T-helper 1 cell (primary cell): ENCODE results near the gene SFN.
"Not testable (repeated sequence)": the region's sequence is repeated elsewhere in the genome, so short reads cannot be mapped to it uniquely, and the experiment has no call there.

ENCODE experiments used
- DNase-seq, 5 donors: peaks; one replicate each; pipeline ENCODE4 v3.0.0-alpha.2; 2012 to 2020

SFN gene

DNA sequence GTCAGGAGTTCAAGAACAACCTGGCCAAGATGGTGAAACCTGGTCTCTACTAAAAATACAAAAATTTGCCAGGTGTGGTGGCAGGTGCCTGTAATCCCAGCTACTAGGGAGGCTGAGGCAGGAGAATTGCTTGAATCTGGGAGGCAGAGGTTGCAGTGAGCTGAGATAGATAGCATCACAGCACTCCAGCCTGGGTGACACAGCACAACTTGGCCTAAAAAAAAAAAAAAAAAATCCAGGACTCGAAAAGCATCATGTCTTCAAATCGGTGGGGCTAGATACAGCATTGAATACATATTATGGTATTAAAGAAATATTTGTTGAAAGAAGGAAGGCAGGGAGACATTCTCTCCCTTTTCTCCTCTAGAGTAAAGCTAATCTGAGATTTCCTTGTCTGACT, 10.1 kb downstream of the SFN start:
- DNase-seq = not testable (repeated sequence)

DNA sequence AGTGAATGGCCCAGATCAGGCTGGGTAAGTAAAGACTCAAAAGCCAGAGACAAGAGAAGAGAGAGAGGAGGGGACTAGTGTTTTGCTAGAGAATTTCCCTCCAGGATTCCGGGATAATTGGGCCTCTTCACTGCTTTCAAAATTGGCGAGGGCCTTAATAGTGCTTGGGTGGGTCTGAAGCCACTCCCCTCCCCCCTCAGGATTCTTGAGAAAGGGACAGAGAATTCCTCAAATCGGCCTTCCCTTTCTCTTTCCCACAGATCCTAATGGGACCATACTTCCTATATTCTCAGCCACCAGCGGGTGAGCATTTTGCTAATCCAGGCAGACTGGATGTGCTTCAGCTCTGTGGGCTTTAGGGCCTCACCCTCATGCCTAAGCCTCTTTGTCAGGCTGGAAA, 11.9 kb downstream of the SFN start:
- DNase-seq = no peak

DNA sequence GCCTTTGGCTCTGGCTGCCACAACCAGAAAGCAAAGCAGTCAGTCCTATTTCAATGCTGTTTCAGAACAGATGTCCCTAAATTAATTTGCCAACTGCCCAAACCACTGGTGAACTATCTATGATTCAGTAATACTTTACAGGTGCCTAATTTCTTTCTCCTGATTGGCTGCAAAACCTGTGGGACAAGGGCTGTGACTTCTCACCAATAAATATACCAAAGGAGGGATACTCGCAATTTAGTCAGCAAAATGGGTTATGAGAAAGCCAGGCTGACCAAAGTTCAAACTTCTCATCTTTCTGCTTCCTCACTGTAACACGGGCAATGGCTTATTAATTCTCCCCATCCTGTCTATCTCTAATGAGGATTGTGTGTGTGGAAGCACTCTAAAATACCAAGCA, 14.4 kb downstream of the SFN start:
- DNase-seq = no peak

DNA sequence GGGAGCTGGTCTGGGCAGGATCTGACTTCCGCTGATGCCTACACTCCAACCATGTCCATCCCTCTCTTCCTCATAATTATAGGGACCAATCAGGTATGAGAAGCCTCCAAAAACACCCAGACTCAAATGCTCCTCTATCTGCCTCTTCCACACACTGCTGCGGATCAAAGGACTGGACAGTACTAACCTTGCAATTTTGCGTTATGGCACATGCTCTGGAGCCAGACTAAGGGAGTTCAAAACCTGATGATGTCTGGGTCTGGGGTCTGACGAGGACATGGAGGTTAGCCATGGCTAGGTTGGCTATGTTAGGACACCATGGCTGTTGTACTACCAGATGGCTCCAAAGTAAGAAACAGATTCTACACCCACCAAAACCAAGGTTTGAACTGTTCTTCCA, 16.8 kb downstream of the SFN start:
- DNase-seq = no peak

DNA sequence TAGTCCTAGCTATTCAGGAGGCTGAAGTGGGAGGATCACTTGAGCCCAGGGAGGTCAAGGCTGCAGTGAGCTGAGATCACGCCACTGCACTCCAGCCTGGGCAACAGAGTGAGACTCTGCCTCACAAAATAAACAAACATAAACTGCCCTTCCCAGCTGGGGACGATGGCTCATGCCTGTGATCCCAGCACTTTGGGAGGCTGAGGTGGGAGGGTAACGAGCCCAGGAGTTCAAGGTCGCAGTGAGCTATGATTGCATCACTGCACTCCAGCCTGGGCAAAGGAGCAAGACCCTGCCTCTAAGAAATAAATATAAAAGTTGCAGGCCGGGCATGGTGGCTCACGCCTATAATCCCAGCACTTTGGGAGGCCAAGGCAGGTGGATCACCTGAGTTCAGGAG, 18.7 kb downstream of the SFN start:
- DNase-seq = not testable (repeated sequence)

DNA sequence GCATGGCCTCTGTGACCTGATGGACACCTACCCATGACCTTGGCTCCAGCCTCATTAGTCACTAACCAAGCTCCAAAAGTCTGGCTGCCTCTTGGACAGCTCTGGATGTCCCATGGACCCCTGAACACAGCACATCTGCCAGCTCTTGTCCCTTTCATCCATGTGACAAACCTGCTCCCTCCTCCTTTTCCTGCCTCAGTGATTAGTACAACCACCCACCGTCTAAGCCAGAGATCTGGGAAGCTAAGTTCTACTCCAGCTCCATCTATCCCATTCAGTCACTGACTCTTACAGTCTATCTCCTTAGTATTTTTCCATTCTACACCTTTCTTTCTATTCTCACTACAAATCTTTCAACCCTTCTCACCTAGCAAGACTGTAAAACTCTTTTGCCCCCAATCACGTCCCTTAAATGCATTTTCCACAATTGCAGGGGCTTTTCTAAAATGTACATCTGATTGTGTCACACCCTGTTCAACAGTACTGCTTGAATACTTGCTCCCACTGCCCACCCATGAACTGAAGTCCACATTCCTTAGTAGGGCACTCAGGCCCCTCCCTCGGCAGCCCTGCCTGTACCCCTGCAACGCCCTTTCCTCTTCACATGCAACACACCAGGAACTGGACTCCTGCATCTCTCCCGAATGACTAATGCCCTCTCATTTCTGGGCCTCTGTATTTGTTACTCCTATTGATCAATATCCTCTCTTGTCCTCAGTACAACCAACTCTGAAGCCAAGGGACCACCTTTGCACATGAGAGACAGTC, 19.9 kb downstream of the SFN start:
- no peak for DNase-seq

DNA sequence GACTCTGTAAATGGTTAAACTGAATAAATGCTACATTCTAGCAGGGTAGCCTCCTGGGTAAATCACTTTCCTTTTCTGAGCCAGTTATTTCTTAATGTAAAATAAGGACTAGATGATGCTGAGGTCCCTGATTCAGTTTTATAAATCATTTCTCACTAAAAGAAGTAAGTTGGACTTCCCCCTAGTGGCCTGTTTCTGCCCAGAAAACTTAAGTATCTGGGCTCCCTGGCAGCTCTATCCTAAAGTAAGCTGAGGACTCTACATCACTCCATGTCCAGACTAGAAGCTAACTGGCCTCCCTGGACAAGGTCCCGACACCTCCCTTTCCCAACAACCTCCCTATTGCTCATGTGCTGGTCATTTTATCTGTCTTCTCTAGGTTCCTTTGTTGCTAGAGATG, 24.2 kb downstream of the SFN start:
- peak in 1 of 5 donors; percentile 26 for DNase-seq

DNA sequence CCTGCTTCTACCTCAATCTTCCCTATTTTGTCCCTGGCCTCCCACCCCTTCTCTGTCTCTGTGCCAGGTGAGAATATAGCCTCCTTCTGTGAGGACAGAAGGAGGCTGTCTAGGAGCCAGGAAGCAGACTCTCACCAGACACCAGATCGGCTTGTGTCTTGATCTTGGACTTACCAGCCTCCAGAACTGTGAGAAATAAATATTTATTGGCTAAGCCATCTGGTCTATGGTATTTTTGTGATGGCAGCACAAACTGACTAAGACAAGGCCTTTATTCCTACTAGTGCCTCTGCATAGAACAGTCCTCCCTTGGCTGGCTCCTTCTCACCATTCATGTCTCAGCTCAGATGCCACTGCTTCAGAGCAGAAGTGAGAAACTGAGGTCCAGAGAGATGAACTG, 25.3 kb downstream of the SFN start:
- DNase-seq = no peak

DNA sequence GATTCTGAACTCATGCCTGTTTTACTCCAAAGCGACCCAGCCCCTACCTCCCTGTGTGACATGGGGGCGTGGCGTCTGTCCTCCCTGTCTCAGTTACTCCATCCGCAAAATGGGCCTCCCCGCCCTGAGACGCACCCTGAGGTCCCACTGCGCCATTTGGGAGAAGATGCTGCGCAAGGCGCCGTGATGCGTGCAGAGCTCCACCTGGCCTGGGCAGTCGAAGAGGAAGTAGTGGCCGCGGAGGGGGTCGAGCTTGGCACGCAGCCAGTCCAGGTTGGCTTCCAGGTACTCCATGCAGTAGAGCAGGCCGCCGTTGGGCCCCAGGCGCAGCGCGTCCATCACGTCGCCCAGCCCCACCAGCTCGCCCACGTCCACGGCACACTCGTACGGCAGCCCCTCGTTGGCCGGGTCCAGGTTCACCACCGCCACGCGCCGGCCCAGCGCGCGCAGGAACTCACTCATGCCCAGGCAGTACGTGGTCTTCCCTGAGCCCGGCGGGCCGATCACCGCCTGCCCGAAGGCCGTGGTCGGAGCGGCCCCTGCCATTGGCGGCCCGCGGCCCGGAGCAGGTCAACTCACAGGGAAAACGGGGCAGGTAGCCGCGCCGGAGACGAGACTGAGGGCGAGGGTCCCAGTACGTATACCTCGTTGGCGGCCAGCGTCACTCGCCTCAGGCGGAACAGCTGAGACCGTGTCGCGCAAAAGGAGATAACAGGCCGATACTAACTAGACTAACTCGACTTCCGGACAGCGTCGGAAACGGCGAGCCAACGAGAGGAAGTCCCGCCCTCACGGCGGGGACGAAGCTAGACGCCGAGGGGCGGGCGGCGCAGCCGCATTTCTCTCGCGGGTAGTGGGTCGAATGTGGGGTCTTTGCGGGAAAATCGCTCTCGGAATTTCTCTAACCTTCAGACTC, 26.9 kb downstream of the SFN start, which contains the start of gene GPN2:
TSS of gene GPN2 (minus strand) at position 733 of the 916 bp plus-strand sequence. CDS start at position 546, 187 bp downstream.
- DNase-seq = peak; percentile 57 to 84 (median 72)

DNA sequence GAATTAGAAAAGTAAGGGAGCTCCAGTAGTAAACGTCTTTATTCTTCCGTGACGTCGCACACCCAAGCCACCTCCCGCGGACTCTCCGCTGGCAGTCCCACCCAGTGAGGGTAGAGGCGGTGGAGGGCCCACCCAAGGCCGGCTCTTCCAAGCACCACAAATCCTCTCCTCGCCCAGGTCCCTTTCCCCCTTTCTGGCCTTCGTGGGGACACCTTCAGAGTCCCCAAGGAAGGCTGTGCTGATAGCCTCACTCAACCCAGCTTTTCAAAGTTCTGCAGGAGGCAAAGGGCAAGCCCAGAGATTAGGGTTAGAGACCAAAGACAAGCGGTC, 27.5 kb downstream of the SFN start:
- no peak for DNase-seq

DNA sequence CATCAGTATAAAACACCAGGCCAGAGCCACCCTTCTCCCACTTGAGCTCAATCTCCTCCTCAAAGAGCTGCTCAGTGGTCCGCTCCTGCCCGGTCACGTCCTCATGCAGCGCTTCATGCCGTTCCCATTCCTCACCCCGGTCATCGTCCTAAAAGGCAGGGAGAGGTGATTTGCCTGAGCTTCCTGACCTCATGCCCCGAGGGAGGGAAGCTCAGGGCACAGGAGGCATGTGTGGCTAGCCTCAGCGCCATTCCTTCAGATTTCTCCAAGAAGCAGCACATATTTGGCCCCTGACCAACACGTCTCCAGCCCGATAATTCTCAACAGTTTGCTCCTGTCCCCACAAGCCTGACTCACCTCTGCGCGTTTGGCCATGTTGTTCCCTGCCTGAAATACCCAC, 31.3 kb downstream of the SFN start:
- DNase-seq = no peak

DNA sequence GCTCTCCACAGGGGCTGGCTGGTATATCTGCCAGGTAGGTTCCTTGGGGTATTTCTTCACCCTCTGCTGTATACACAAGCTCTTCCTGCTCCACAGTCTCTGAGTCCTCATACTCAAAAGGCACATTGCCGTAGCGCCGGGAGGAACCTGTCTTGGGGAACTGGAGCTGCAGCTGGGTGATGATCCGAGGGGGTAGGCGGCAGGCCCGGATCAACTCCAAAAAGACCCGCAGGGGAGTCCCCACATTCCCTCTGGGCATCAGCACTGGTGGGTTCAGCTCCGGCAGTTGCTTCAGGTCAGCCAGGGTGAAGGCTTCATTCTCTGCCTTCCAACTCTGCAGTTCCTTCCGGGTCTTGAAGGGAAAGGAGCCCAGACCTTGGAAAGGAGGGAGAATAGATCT, 34.4 kb downstream of the SFN start:
- DNase-seq = no peak

DNA sequence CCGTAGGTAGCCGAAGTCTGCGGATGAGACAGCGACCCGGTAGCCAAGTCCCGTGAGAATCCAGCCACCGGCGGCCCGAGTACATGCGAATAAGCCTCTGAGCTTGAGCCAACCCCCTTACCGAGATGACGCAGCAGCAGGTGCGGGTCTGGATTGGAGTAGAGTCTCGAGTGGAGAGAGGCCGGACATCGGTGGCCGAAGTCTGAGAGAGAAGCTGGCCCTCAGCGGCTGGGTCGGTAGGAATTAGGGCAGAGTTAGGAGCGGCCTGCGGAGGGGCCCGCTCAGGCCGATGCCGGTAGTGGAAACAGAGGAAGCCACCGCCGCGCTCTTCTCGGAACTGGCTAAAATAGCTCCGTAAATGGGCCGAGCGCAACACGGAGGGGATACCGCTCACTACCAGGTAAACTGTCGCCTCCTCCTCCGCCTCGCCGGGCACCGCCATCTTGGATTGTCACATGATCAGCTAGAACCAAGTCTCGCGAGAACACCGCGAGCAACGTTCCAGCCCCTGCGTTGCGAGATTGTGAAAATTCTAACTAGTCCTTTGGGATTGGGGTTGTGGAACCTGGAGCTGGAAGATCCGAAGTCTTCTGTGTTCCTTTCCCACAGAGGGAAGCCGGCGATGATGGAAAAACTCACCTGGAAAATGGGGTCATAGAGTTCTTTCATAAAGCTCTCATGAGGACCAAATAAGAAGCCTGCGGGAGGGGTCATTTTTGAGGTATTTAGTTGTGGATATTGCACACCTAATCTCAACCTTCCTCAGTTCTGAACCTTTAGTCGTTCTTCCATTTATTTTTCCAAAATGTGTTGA, 37.3 kb downstream of the SFN start, which contains the start of gene GPATCH3:
TSS of gene GPATCH3 (minus strand) at position 467 of the 814 bp plus-strand sequence. CDS start at position 442, 25 bp downstream.
- peak; percentile 73 to 89 (median 84) for DNase-seq

DNA sequence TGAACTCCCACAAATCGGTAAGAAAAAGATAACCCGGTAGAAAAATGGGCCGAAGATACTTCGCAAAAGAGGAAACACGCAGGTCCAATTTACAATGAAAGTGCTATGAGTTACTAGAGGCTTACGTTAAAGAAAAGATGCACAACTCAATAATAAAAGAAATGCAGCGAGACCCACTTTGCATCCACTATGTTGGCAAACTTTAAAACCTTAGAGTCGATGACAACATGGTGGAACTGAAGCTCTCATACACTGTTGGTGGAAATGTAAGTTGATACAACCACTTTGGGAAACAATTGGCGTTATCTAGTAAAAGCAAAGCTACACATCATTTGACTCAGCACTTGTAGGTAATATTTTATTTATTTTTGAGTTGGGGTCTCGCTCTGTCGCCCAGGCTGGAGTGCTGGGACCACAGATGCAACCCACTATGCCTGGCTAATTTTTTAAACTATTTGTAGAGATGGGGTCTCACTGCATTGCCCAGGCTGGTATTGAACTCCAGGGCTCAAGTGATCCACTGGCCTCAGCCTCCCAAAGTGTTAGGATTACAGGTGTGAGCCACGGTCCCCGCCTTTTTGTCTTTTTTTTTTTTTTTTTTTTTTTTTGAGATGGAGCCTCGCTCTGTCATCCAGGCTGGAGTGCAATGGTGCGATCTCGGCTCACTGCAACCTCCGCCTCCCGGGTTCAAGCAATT, 38.0 kb downstream of the SFN start:
- no peak for DNase-seq

DNA sequence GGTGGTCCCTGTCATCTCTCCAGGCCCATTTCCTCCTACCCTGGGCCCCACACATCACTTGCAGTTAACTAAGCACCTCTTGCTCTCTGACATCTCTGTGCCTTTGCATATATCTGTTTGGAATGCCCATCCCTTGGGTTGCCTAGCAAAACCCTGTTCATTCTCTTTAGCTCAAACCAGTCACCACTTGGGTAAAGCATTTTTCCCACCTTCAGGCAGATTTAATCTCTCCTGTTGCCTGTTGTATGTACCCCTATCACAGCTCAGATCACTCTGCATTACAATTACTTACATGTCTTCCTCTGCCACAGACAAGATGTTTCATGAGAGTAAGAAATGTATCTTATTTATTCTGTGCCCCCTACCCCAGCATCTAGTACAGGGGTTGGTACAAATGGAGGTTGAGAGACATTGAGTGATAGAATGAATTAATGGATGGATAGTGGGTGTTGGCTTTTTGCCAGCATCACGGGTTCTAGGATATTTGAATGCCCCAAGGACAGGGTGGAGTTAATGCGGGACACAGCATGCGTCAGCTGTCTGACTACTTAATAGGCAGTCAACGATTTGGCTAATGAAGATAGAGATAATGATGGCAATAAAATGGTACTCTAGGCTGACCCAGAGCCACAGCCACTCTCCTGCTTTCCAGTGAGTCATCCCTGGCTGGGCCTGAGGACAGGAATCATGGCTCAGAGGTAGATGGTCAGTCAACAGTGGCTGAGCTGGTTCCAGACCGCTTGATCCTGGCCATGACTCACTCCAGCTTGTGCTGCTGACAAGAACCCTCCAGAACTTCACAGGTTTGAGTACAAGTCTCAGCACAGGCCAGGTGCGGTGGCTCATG, 44.3 kb downstream of the SFN start:
- DNase-seq = no peak

DNA sequence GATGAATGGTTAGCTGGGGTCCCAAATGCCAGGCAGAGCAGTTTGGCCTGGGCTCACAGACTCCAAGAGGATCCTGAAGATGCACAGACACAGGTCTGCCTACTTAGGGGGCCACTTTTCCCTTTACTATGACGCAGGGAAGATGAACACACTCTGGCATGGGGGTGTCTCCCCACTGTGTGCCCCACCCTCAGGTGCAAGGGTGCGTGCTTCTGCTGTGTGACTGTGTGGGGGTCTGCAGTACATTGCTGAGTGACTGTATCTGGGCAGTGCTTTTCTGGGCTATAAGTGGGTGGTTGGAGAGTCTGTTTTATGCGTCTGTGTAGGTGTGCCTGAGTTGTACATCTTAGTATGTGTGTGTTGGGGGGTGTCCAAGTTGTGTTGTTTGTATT, 47.0 kb downstream of the SFN start:
- no peak for DNase-seq

DNA sequence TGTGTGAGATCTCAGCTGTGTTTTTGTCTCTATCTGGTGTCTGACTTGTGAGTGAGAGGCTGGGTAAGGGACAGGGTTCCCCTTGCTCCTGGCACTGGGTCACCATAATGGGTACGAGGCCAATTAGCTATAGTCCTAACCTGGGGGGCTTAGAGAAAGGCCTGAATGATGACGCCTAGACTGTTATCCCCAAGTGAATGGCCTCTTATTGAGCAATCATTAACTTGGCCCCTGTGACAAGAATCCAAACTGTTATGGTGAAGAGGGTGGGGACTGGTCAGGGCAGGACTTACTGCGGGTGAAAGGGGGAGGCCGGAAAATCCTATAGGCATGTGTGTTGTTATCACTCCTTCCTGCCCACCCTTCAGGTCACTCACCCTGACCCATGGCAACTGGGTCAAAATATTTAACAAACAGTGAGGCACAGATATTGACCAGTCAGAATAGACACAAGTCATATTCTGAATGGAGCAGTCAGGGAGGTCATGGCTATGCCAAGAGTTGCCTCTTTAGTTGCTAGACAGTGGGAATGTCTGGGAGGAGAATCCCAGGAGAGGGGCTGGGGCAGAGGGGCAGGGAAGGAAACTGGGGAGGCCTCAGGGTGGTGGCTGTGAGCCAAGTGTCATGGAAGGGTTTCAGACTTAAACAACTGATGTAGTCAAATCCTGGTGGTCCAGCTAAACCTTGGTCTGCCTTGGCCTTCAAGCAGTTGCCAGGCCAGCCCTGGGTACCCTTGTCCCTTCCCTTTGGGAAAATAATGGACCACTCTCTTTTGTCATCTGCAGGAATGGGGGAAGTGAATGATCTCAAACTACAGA, 47.6 kb downstream of the SFN start:
- DNase-seq = no peak

DNA sequence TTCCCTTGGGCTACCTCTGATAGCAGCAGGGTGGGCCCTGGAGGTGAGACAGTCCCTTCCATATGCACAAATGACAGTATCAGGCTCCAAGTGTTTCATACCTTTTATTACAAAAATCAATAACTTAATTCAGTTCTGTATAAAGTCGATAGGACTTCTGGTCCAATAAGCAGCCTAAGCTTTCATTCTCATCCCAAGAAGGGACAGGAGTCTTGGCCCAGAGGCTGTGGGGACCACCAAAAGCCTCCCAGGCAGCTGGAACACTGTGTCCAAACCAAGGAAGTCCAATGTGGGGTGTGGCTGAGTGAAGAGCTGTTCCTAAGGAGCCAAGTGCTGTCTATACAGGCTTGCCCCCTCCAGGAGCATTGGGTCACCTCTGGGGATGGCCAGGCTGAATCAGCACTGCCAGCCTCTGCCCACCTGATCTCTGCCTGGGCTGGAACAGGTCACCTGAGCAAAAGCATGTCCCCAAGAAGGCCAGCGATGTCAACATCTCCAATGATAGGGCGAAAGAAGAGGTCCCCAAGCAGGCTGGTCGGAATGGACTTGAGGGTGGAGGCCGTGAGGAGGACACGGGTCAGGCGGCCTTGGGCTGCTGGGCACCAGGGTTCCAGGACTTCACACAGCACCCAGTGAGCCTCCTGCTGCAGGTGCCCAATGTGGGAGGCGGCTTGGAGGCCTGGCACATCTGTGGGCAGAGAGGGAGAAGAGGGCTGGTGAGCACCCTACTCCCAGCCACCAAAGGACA, 48.6 kb downstream of the SFN start:
- DNase-seq = no peak

DNA sequence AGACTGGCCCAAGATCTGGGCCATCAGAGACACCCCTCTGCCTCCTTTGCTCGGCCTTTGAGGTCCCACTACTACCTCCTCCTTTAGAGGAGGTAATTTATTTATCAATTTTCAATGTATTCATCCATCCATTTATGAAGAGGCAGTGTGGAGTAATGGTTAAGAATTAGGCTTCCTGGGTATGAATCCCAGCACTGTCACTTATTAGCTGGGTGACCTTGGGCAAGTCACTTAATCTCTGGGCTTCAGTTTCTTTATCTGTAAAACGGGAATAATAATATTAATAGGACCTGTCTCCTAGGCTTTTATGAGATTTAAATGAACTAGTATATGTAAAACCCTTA, 49.2 kb downstream of the SFN start:
- DNase-seq = no peak

DNA sequence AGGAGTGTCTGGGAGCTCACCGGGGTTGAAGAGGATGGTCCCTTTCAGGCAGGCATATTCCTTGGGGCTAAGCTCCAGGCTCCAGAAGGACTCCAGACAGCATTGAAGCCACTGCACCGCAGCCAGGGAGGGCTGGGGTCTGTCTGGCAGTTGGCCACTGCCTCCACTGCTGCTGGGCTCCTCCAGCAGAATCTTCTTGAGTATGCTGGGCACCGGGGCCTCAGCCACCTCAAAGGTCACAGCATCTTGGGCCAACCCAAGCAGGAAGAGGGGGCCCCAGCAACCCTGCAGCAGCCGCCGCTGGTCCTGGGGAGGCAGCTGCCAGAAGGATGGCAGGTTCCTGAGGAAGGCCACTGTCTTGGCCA, 50.4 kb downstream of the SFN start:
- DNase-seq = no peak
